CD4-positive, alpha-beta T cell treated with Interleukin-15 for 1 hour (primary cell): ENCODE results near the gene VN1R5.
"Not testable (repeated sequence)": the region's sequence is repeated elsewhere in the genome, so short reads cannot be mapped to it uniquely, and the experiment has no call there.

Source experiments
- DNase-seq: peaks from one replicate; pipeline ENCODE4 v3.0.0-alpha.2; 2020

The VN1R5 gene

GRCh38 chr1:247274605-247275256 is 18.9 kb downstream of the VN1R5 start:
- no peak for DNase-seq

DNA sequence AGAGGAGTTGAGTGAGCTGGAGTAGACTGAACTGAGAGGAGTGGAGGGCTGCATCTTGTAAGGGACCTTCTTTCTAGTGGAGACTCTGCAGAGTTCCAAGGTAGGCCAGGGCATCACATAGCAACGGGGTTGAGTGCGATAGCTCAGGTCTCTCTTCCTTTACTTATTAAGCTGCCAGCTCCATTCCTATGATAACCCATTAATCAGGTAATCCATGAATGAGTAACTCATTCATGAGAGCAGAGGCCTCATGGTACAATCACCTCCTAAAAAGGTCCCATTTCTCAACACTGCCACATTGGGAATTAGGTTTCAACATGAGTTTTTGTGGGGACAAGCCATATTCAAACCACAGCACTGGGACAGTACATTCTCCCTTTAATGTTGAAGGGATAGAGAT is 21.3 kb downstream of the VN1R5 start:
- DNase-seq, result no peak

DNA sequence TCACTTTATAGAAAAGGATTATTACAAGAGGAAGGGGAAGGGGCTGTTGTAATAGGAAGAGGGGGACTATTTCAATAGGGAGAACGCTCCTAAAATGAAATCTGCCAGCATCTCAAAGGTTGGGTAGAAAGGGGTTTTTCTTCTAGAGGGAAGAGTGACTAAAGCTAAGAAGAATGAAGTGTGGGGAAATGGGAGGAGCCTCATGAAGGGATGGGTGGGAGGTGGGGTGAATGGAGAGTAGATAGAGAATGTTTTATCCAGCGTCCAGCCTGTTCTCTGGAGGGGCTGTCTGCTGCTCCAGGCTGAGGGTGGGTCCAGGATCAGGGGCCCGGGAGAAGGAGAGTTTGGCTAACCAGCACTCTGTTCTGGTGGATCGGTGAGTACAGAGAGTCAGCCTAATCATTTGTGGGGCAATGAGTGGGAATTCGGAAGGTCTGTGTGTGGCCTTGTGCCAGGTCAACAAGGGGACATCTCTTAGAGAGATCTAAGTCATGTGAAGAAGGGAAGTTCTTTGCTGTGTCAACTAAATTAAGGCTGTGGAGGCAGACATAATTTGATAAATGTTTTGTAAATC is 25.2 kb downstream of the VN1R5 start:
- no peak for DNase-seq

- no peak for DNase-seq
Observed at GRCh38 chr1:247286134-247286670, 30.3 kb downstream of the VN1R5 start.

DNA sequence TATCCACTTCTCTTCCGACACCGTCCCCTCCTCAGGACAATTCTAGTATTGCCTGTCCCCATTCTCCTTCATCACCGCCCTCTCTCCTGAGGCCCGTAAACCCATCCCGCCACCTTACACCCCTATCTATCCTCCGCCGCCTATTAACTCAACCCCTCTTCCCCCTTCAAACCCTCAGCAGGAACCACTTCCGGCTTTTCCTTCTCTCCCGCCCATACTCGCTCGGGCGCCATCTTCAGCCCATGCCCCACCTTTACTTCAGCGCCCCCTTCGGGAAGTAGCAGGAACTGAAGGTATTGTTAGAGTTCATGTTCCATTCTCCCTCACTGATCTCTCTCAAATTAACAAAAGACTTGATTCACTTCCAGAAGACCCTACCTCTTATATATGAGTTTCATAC is 31.6 kb downstream of the VN1R5 start:
- DNase-seq, result no peak

DNA sequence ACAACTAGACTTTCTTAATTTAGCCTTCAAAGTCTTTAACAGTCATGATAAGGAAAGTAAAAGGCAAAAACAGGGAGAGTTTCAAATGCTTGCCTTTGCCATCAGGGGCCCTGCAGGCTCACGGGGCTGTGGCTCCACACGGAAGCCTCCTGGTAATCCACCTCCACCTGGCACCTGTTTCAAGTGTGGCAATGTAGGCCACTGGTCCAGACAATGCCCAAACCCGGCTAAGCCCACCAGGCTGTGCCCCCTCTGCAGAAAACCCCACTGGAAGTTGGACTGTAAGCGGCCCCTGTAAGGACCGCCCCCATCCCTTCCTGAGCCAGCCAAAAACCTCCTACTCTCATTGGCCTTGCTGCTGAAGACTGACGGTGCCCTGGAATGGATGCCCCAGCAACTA is 32.5 kb downstream of the VN1R5 start:
- DNase-seq, result no peak

- DNase-seq, result not testable (repeated sequence)
Observed at GRCh38 chr1:247289274-247289892, 33.5 kb downstream of the VN1R5 start.

- DNase-seq, result no peak
Observed at GRCh38 chr1:247290576-247290975, 34.7 kb downstream of the VN1R5 start.

DNA sequence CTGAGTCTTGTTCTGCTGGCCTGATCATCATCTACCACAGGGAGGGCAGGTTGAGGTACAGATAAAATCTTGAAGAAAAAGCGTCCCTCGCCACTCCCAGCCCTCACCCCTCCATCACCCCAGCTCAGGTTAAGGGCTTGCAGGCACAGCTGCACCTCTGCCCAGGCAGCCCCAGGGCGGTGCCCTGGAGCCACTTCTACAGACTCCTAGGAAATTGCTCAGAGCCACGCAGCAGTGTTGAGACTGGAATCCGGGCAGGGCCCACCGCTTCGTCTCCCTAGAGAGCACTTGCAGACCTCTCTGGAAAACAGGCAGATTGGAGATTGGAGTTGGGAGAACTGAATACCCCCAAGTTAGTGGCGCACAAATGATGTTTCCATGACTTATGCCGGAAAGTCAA is 35.3 kb downstream of the VN1R5 start:
- DNase-seq, result no peak

DNA sequence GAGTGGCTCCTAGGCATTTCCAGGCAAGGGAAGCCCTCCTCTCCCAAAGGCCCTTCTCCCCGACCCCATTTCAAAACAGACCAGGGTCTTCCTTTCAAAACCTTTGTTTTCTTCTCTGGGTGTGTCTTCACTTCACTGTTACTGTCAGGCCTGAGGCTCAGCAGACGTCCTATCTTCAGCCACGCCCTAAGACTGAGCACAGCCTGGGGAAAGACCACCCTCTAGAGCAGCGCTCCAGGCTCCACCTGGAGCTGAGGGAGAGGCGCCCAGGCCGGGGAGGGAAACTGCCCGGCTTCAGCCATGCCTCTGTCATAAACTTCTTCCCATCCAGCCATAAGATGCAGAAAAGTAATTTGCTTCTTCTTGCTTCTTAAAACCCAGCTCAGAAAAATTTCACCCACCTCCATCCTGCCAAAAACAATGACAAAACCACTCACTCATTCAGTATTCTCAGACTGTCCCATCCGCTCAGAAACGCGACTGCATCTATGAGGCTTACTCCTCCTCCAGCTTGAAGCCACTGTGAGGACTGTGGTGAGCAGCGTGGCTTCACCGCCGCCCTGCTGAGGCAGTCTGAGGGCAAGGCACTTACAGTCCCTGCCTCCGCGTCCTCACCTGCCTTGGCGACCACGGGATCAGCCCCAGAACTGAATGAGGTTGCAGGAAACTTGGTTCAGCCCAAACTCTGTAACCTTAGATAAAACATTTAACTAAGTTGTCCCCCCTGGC is 36.1 kb downstream of the VN1R5 start:
- no peak for DNase-seq

GRCh38 chr1:247293047-247293446 is 37.2 kb downstream of the VN1R5 start:
- DNase-seq, result no peak

DNA sequence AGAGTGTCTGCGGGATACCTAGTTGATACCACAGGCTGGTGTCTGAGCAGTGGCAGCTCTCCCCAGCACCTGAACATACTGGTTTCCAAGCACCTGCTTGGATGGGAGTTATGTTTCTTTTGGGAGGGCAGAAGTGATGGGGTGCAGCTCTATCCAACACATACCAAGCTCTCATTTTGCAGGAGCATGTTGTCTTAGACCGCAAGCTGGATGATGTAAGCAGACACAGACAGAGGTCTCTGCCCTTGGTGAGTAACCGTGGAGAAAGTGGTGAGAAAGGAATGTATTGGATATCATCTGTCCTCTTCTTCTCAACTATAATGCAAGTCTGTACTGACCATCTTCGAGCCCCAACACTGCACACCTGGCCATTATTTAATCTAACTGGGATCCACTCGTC is 38.4 kb downstream of the VN1R5 start:
- no peak for DNase-seq

GRCh38 chr1:247295274-247295684 is 39.4 kb downstream of the VN1R5 start:
- DNase-seq, result no peak

DNA sequence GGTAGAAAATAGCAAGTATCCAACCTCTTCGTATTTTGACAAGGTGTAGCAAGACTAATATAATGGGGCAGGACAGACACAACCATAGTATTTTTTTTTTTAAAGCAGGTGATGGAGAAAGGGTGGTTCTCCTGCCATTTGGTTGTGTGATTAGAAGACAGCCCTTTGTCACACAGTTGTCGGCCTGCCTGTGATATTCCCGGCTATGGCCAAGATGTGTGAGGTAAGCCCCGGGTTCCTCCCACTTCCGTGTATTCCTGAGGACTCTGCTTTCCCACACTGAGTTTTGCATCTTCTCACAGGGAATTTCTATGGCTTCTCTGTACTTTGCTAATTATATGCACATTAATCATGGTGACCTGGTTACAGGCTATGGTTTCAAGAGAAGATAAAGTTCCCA is 39.9 kb downstream of the VN1R5 start:
- DNase-seq, result no peak

GRCh38 chr1:247296599-247297180 is 40.8 kb downstream of the VN1R5 start:
- no peak for DNase-seq

DNA sequence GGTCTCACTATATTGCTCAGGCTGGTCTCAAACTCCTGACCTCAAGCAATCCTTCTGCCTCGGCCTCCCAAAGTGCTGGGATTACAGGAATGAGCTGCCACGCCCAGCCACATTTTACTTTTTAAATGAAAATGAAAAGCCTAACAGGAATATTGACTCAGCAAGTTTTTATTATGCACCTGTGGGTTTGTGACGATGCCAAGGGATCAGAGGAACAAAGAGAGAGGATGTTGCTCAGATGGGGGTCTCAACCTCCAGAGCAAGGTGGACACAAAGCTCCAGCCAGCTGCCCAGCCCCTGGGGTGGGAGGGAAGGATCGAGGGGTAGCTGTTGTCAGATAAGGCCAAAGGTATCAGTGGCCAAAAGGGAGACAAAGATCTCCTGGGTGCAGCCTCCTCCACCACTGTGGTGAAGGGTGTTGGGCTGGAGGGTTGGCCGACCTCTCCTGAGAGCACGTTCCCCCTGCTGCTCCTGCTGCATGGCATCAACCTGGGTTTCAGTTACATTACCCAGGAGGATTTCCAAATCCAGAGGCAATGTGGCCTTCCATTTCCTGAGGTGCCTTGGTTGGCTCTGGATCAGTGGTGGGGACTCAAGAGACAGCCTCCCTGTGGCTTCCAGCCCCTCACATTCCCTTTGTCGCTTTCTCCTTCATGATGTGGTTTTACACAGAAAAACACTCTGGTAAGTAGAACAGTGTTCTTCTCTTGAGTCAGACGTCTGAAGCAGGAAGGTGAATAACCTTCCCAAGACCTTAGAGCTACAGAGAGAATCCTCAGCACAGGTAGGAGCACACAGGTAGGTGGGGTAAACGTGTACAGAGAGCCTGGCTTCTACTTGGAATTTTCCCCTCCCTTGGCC is 41.6 kb downstream of the VN1R5 start:
- DNase-seq, result no peak

GRCh38 chr1:247298124-247298481 is 42.2 kb downstream of the VN1R5 start:
- DNase-seq, result no peak

DNA sequence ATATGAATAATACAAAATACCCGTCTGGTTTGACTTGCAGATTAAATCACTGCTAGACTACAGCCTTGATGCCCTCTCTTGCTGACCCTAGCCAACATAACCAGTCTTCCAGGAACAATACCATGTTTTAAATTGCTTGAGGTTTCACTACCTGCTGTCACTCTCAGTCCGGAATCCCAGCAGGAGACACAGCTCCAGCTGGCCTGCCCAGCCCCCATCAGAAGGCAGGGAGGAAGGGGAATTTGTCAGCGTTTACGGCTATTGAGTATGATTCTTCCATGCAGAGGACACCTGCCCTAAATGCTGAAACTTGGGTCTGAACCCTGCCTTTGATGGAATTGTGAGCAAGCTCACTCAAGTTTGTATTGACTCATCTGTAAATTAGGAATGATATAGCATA is 42.8 kb downstream of the VN1R5 start:
- DNase-seq, result no peak

DNA sequence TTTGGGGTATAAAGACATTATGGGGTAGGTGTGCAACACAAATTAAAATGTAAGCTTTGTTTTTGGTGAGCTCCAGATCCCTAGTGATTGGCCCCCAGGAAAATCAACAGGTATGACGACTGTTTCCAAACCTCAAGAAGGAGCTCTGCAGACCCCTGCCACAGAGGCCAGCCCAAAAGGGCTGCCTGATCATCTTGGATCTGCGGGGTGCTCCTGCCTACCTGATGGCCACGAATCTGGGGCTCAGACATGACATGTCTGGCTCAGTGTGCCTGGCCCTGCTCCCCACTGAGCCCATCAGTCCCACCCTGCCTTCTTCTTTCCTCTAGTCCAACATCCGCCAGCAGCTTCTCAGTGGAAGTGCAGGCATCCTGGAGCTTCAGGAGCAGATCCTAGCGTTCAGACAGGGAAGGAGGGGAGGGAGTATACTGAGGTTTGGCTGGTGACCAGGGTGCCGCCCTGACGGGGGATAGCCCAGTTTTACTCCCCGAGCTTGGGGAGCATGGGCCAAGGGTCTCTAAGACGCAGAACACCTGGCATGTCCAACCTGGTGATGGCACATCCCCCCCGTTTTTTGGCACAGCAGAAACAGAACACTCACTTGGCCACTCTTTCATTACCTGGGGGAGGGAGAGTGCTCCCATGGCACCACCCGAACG is 44.0 kb downstream of the VN1R5 start:
- no peak for DNase-seq

GRCh38 chr1:247300491-247301175 is 44.8 kb downstream of the VN1R5 start:
- no peak for DNase-seq

- no peak for DNase-seq
Observed at GRCh38 chr1:247301176-247301540, 45.3 kb downstream of the VN1R5 start.
